Brain pericyte (primary cell): ENCODE results near the gene GPC5.

Source experiments
- DNase-seq: peaks from one replicate; pipeline ENCODE4 v3.0.0-alpha.2; 2012; ENCODE audit warnings: low read depth, low spot score

Gene GPC5

GRCh38 chr13:91708558-91708957, 310.1 kb downstream of the GPC5 start:
- DNase-seq, result no peak

GRCh38 chr13:91709180-91709579, 310.8 kb downstream of the GPC5 start:
- DNase-seq, result no peak

GRCh38 chr13:91710733-91711132, 312.3 kb downstream of the GPC5 start:
- no peak for DNase-seq

GRCh38 chr13:91714855-91715254, 316.4 kb downstream of the GPC5 start:
- no peak for DNase-seq

GRCh38 chr13:91716436-91717065, 318.1 kb downstream of the GPC5 start:
- no peak for DNase-seq

- peak; percentile 10 for DNase-seq
Observed at GRCh38 chr13:91719033-91719432, 320.6 kb downstream of the GPC5 start.

GRCh38 chr13:91721413-91721812, 323.0 kb downstream of the GPC5 start:
- DNase-seq, result no peak

- no peak for DNase-seq
Observed at GRCh38 chr13:91722267-91722884, 324.0 kb downstream of the GPC5 start.

GRCh38 chr13:91724591-91724990, 326.2 kb downstream of the GPC5 start:
- DNase-seq, result no peak

GRCh38 chr13:91725646-91726045, 327.2 kb downstream of the GPC5 start:
- no peak for DNase-seq

GRCh38 chr13:91726671-91727070, 328.2 kb downstream of the GPC5 start:
- no peak for DNase-seq

GRCh38 chr13:91729859-91730258, 331.4 kb downstream of the GPC5 start:
- DNase-seq, result no peak

- DNase-seq, result no peak
Observed at GRCh38 chr13:91739751-91740150, 341.3 kb downstream of the GPC5 start.

- no peak for DNase-seq
Observed at GRCh38 chr13:91740756-91741155, 342.3 kb downstream of the GPC5 start.

- DNase-seq, result no peak
Observed at GRCh38 chr13:91741925-91742324, 343.5 kb downstream of the GPC5 start.

- DNase-seq, result no peak
Observed at GRCh38 chr13:91744284-91744683, 345.9 kb downstream of the GPC5 start.

GRCh38 chr13:91745967-91746366, 347.5 kb downstream of the GPC5 start:
- DNase-seq, result no peak

- no peak for DNase-seq
Observed at GRCh38 chr13:91747186-91747585, 348.8 kb downstream of the GPC5 start.

GRCh38 chr13:91748416-91749089, 350.1 kb downstream of the GPC5 start:
- no peak for DNase-seq

- DNase-seq, result no peak
Observed at GRCh38 chr13:91758724-91759123, 360.3 kb downstream of the GPC5 start.

- DNase-seq, result no peak
Observed at GRCh38 chr13:91762957-91763356, 364.5 kb downstream of the GPC5 start.

GRCh38 chr13:91764527-91764926, 366.1 kb downstream of the GPC5 start:
- DNase-seq, result no peak

GRCh38 chr13:91767651-91768050, 369.2 kb downstream of the GPC5 start:
- DNase-seq, result no peak
